HCT116 (cell line): ENCODE data around the gene CLASP1. TPM values are rescaled to one million over a fixed set of nuclear protein-coding genes. Genes with fewer than 3 reads are reported as not detected.

Experiments
- ATAC-seq: fragments of 200-7000 bp; cut with Tn5 transposase; 2 replicates; pipeline ENCODE4 v1.9.1; 2020; ENCODE audit warnings: mild to moderate bottlenecking, moderate library complexity
- BruUV-seq: library from RNA; stranded (reverse); fragments of 400-500 nt; replicated peaks from 2 replicates; lab custom pipeline; 2021; lab: Mats Ljungman, UMichigan
- CTCF ChIA-PET: fragments of 300-600 bp; sonication (Branson Sonifier 250); formaldehyde crosslinking; loops from one replicate; lab custom pipeline; 2021; ENCODE audit warnings: antibody characterized with exemption; lab: Charles Lee
- POLR2A ChIA-PET: fragments of 300-600, 350-600 bp; sonication (Branson Sonifier 250); formaldehyde crosslinking; loops from one replicate; lab custom pipeline; 2021; ENCODE audit warnings: antibody characterized with exemption; lab: Charles Lee
- RAD21 ChIA-PET, 2 experiments: fragments of 300-600 bp; sonication (Branson Sonifier 250); formaldehyde crosslinking; loops; one replicate each; lab custom pipeline; 2023; ENCODE audit warnings: low total read pairs in 2 of 2; ENCODE audit not compliant: uncharacterized antibody in 2 of 2, unreplicated experiment in 2 of 2, low non-redundant PET in 1 of 2; lab: Charles Lee
- DNase-seq: peaks from one replicate; pipeline ENCODE4 v3.0.0-alpha.2; 2010; ENCODE audit warnings: low read depth, low spot score
- H2AFZ ChIP-seq: fragments of 200-600 bp; shearing (Covaris generic), sonication (generic); 2 replicates; pipeline ENCODE4 v1.6.1; 2017; ENCODE audit warnings: low read depth, mixed run types, mixed read lengths, antibody characterized with exemption, low read length; ENCODE audit not compliant: poor library complexity, severe bottlenecking
- H3K27ac ChIP-seq: 2 replicates; pipeline ENCODE4 v1.5.1; 2012; ENCODE audit warnings: low read depth, low read length
- H3K27me3 ChIP-seq: fragments of 200-600 bp; sonication (generic); 2 replicates; pipeline ENCODE4 v1.6.1; 2016; ENCODE audit warnings: mixed run types, low read length, mixed read lengths; ENCODE audit not compliant: insufficient read depth
- H3K36me3 ChIP-seq, 2 experiments: fragments of 200-500 bp in 1 of 2; fragments of 200-600 bp in 1 of 2; sonication (Bioruptor generic) in 1 of 2; sonication (generic) in 1 of 2; 2 replicates each; pipeline versions ENCODE4 v1.5.1 to v1.6.1; 2014 to 2016; ENCODE audit warnings: low read length in 2 of 2, inconsistent platforms in 1 of 2, mixed read lengths in 1 of 2, mixed run types in 1 of 2; ENCODE audit not compliant: insufficient read depth in 2 of 2, control insufficient read depth in 1 of 2
- H3K4me1 ChIP-seq, 2 experiments: fragments of 200-600 bp in 1 of 2; sonication (generic) in 1 of 2; 2 replicates each; pipeline versions ENCODE4 v1.5.1 to v1.6.1; 2012 to 2017; ENCODE audit warnings: low read length in 2 of 2, inconsistent platforms in 1 of 2, mild to moderate bottlenecking in 1 of 2, mixed read lengths in 1 of 2, mixed run types in 1 of 2, moderate library complexity in 1 of 2; ENCODE audit not compliant: insufficient read depth in 2 of 2, control insufficient read depth in 1 of 2
- H3K4me2 ChIP-seq: fragments of 200-600 bp; sonication (generic); 2 replicates; pipeline ENCODE4 v1.6.1; 2017; ENCODE audit warnings: mixed run types, low read length, mixed read lengths
- H3K4me3 ChIP-seq, 2 experiments: fragments of 200-600 bp in 1 of 2; sonication (generic) in 1 of 2; replicated peaks in 1 of 2; 2 replicates each; pipeline ENCODE4 v1.5.1; 2011 to 2016; ENCODE audit warnings: low read length in 2 of 2, control low read depth in 1 of 2, low read depth in 1 of 2, mild to moderate bottlenecking in 1 of 2, mixed read lengths in 1 of 2, mixed run types in 1 of 2
- H3K79me2 ChIP-seq: fragments of 200-600 bp; sonication (generic); 2 replicates; pipeline ENCODE4 v1.6.1; 2017; ENCODE audit warnings: mild to moderate bottlenecking, mixed run types, low read length, moderate library complexity, mixed read lengths; ENCODE audit not compliant: insufficient read depth
- H3K9ac ChIP-seq: fragments of 200-600 bp; sonication (generic); 2 replicates; pipeline ENCODE4 v1.6.1; 2016; ENCODE audit warnings: low read length, mixed read lengths
- H3K9me2 ChIP-seq: fragments of 200-600 bp; sonication (generic), shearing (Covaris generic); 2 replicates; pipeline ENCODE4 v1.6.1; 2017; ENCODE audit warnings: mixed run types, mild to moderate bottlenecking, moderate library complexity; ENCODE audit not compliant: insufficient read depth
- H3K9me3 ChIP-seq, 2 experiments: fragments of 200-500 bp in 1 of 2; fragments of 200-600 bp in 1 of 2; sonication (Bioruptor generic) in 1 of 2; sonication (generic) in 1 of 2; 2 replicates each; pipeline ENCODE4 v1.6.1; 2014 to 2017; ENCODE audit warnings: low read length in 2 of 2, mixed read lengths in 2 of 2, inconsistent platforms in 1 of 2, low read depth in 1 of 2, mild to moderate bottlenecking in 1 of 2, mixed run types in 1 of 2, moderate library complexity in 1 of 2; ENCODE audit not compliant: control insufficient read depth in 1 of 2, insufficient read depth in 1 of 2
- H4K20me1 ChIP-seq: fragments of 200-600 bp; sonication (generic), shearing (Covaris generic); 2 replicates; pipeline ENCODE4 v1.6.1; 2017; ENCODE audit warnings: mixed run types, mild to moderate bottlenecking, moderate library complexity; ENCODE audit not compliant: insufficient read depth
- CBX3 ChIP-seq: IDR thresholded peaks from 2 replicates; pipeline ENCODE4 v1.6.1; 2012; ENCODE audit warnings: low read depth
- CEBPB ChIP-seq: IDR thresholded peaks from 2 replicates; pipeline ENCODE4 v1.6.1; 2012; ENCODE audit warnings: low read depth
- ELF1 ChIP-seq: IDR thresholded peaks from 2 replicates; pipeline ENCODE4 v1.6.1; 2012; ENCODE audit warnings: low read depth, borderline replicate concordance
- EZH2phosphoT487 ChIP-seq: fragments of 200-600 bp; IDR thresholded peaks from 2 replicates; pipeline ENCODE4 v1.6.1; 2018; ENCODE audit warnings: antibody characterized with exemption, borderline replicate concordance
- FOSL1 ChIP-seq: IDR thresholded peaks from 2 replicates; pipeline ENCODE4 v1.6.1; 2012; ENCODE audit warnings: low read depth
- intact Hi-C: fragments of 100-400 bp; cut with micrococcal nuclease; formaldehyde crosslinking; loops from 2 replicates; pipeline ENCODE4 v1.10.0; 2022
- total RNA-seq: library from RNA; stranded (reverse); gene quantifications from one replicate; pipeline ENCODE4 v1.2.1, GENCODE V29; 2021; ENCODE audit not compliant: unreplicated experiment
- TF ChIP-seq, protein P1 (sequence below): IDR thresholded peaks from 2 replicates; pipeline ENCODE4 v1.6.1; 2012
- TF ChIP-seq, protein P2 (sequence below): IDR thresholded peaks from 2 replicates; pipeline ENCODE4 v1.6.1; 2011; ENCODE audit warnings: mild to moderate bottlenecking, low read length, moderate library complexity; ENCODE audit not compliant: insufficient replicate concordance; ENCODE audit errors: extremely low read depth
- TF ChIP-seq, protein P3 (sequence below): IDR thresholded peaks from 2 replicates; pipeline ENCODE4 v1.6.1; 2012; ENCODE audit warnings: low read depth

Gene CLASP1
- total RNA-seq, 1 experiment from 2014 or later: 41.9 TPM

DNA sequence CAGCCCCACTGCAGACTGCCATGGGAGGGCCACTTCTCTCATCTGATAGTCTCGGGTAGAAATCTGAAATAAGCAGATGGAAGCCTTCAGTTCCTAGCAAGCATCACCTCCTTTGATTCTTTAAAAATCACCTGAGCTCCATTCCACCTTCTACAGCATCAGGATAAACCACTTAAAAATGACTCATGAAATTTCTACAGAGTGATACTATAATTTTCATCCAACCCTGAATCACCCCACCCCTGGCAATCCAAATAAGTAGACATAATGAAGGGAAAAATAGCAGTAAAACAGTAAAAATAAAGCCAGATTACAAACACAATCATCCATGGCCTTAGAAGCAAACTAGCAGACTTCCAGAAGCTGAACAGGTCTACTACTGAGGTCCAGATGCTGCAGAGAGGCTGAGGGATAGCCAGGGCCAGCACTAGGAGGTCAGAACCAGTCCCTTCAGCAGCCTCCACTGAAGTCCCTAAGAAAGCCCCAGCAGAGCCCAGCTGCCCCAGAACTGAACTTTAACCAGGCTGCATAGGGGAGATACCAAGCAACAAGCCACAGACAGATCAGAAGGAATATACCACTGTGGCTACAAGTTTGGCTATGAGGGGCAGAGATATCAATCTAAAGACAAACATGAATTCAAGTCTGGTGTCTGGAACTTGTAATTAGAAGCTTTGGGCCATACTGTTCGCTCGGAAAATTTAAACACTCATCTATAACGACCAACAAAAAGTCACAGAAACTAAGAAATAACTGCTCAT lies 173.3 kb downstream of the CLASP1 start:
- no peaks in the 10 kb centered on the region for H3K9me2 ChIP-seq
- no peak overlapping the region for H3K4me3 ChIP-seq
- H3K4me2 ChIP-seq: no peak overlapping the region
- peaks cover 7% of the 10 kb centered on the region for H3K79me2 ChIP-seq
- POLR2A ChIA-PET: no interaction called here
- RAD21 ChIA-PET: no interaction called here
- H3K4me1 ChIP-seq: peaks cover 0 to 4% of the 10 kb centered on the region in 2 experiments; a peak in 1 of 4 replicates
- H3K36me3 ChIP-seq: no peaks in the 10 kb centered on the region
- no peak overlapping the region for H3K27ac ChIP-seq
- H3K9me3 ChIP-seq: no peaks in the 10 kb centered on the region
- no TSS peak for BruUV-seq
- H3K9ac ChIP-seq: no peak overlapping the region
- TF ChIP-seq, protein P1, sequence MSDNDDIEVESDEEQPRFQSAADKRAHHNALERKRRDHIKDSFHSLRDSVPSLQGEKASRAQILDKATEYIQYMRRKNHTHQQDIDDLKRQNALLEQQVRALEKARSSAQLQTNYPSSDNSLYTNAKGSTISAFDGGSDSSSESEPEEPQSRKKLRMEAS: no peak
- TF ChIP-seq ELF1 (no peak), CEBPB (no peak), EZH2phosphoT487 (no peak), FOSL1 (no peak), CBX3 (no peak)
- TF ChIP-seq, protein P2, sequence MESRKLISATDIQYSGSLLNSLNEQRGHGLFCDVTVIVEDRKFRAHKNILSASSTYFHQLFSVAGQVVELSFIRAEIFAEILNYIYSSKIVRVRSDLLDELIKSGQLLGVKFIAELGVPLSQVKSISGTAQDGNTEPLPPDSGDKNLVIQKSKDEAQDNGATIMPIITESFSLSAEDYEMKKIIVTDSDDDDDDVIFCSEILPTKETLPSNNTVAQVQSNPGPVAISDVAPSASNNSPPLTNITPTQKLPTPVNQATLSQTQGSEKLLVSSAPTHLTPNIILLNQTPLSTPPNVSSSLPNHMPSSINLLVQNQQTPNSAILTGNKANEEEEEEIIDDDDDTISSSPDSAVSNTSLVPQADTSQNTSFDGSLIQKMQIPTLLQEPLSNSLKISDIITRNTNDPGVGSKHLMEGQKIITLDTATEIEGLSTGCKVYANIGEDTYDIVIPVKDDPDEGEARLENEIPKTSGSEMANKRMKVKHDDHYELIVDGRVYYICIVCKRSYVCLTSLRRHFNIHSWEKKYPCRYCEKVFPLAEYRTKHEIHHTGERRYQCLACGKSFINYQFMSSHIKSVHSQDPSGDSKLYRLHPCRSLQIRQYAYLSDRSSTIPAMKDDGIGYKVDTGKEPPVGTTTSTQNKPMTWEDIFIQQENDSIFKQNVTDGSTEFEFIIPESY: no peak
- TF ChIP-seq, protein P3, sequence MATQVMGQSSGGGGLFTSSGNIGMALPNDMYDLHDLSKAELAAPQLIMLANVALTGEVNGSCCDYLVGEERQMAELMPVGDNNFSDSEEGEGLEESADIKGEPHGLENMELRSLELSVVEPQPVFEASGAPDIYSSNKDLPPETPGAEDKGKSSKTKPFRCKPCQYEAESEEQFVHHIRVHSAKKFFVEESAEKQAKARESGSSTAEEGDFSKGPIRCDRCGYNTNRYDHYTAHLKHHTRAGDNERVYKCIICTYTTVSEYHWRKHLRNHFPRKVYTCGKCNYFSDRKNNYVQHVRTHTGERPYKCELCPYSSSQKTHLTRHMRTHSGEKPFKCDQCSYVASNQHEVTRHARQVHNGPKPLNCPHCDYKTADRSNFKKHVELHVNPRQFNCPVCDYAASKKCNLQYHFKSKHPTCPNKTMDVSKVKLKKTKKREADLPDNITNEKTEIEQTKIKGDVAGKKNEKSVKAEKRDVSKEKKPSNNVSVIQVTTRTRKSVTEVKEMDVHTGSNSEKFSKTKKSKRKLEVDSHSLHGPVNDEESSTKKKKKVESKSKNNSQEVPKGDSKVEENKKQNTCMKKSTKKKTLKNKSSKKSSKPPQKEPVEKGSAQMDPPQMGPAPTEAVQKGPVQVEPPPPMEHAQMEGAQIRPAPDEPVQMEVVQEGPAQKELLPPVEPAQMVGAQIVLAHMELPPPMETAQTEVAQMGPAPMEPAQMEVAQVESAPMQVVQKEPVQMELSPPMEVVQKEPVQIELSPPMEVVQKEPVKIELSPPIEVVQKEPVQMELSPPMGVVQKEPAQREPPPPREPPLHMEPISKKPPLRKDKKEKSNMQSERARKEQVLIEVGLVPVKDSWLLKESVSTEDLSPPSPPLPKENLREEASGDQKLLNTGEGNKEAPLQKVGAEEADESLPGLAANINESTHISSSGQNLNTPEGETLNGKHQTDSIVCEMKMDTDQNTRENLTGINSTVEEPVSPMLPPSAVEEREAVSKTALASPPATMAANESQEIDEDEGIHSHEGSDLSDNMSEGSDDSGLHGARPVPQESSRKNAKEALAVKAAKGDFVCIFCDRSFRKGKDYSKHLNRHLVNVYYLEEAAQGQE: no peak
- TF ChIP-seq, all 23 proteins: peak for 0
- ATAC-seq (no peak), DNase-seq (no peak)
- CTCF ChIA-PET: no interaction called here
- H4K20me1 ChIP-seq: no peaks in the 10 kb centered on the region
- no peaks in the 10 kb centered on the region for H3K27me3 ChIP-seq
- no peak overlapping the region for H2AFZ ChIP-seq
- intact Hi-C loops: no loop called here
